Vagina (tissue), 2 donors: ENCODE data around the gene FOXO3. TPM values are rescaled to one million over a fixed set of nuclear protein-coding genes. Genes with fewer than 3 reads are reported as not detected.

ENCODE experiments used
- DNase-seq, 2 donors: peaks; one replicate each; pipeline ENCODE4 v3.0.0-alpha.2; 2017; ENCODE audit errors: extremely low spot score in 2 of 2
- H3K27ac ChIP-seq: fragments of 200-600 bp; sonication (generic); one replicate; pipeline ENCODE4 v1.5.1; 2019
- H3K27me3 ChIP-seq: fragments of 200-600 bp; sonication (generic); one replicate; pipeline ENCODE4 v1.5.1; 2019
- H3K36me3 ChIP-seq, 2 donors: fragments of 200-600 bp; sonication (generic); one replicate each; pipeline ENCODE4 v1.5.1; 2017 to 2019
- H3K4me1 ChIP-seq: fragments of 200-600 bp; sonication (generic); one replicate; pipeline ENCODE4 v1.5.1; 2019
- H3K4me3 ChIP-seq, 2 donors: fragments of 200-600 bp; sonication (generic); 1 replicate in 1 of 2; 2 replicates in 1 of 2; pipeline ENCODE4 v1.5.1; 2016 to 2019
- H3K9me3 ChIP-seq: fragments of 200-600 bp; sonication (generic); one replicate; pipeline ENCODE4 v1.5.1; 2019
- CTCF ChIP-seq, 3 experiments: fragments of 450-650 bp in 2 of 3; fragments of 200-600 bp in 1 of 3; sonication (generic) in 1 of 3; IDR thresholded peaks; one replicate each; pipeline ENCODE4 v1.5.1; 2017 to 2019; ENCODE audit warnings: antibody characterized with exemption in 3 of 3, mild to moderate bottlenecking in 2 of 3, moderate library complexity in 2 of 3
- POLR2A ChIP-seq, 2 donors: fragments of 450-650 bp; IDR thresholded peaks; one replicate each; pipeline ENCODE4 v1.6.1; 2017; ENCODE audit warnings: antibody characterized with exemption in 2 of 2, mild to moderate bottlenecking in 2 of 2, moderate library complexity in 2 of 2
- POLR2AphosphoS5 ChIP-seq, 2 donors: sonication (generic); formaldehyde crosslinking; IDR thresholded peaks; one replicate each; pipeline ENCODE4 v1.9.0; 2017; ENCODE audit warnings: antibody characterized with exemption in 2 of 2, mild to moderate bottlenecking in 2 of 2, low read depth in 1 of 2; ENCODE audit not compliant: insufficient read depth in 1 of 2
- intact Hi-C: fragments of 100-400 bp; cut with DNase I; formaldehyde crosslinking; loops from one replicate; pipeline ENCODE4 v1.15.1; 2023
- total RNA-seq: library from RNA; depleted of rRNA; stranded (reverse); fragments of >200 nt; gene quantifications from one replicate; pipeline ENCODE4 v1.2.3, GENCODE V29; 2016

Gene FOXO3
- total RNA-seq: 110 TPM

GRCh38 chr6:108560463-108561308, at the start of gene FOXO3:
Gene FOXO3 (plus strand): TSS chr6:108560917. CDS start chr6:108561209, 292 bp downstream.
- no peaks in the 10 kb centered on the region for H3K27me3 ChIP-seq
- peak within 1 kb of the TSS; percentile 77 to 94 for H3K4me3 ChIP-seq
- peaks cover 47% of the 10 kb centered on the region for H3K4me1 ChIP-seq
- TF ChIP-seq POLR2A (IDR thresholded peaks at IDR 0.05): peak; percentile 44 to 50
- no peak for TF ChIP-seq CTCF (IDR thresholded peaks at IDR 0.05)
- TF ChIP-seq POLR2AphosphoS5 (IDR thresholded peaks at IDR 0.05; ENCODE audit: insufficient read depth in 1 of 2, low read depth in 1 of 2): peak in 1 of 2 donors; percentile 95
- intact Hi-C loops: loop anchor here (5.0 kb wide), 2 partner anchors 92 to 222 kb away; no protein-coding TSS in a partner anchor
- H3K36me3 ChIP-seq: peaks cover 0 to 8% of the 10 kb centered on the region in 2 donors
- peak within 1 kb of the TSS; percentile 99 for H3K27ac ChIP-seq
- peak in 1 of 2 donors; percentile 94 for DNase-seq
- no peaks in the 10 kb centered on the region for H3K9me3 ChIP-seq

- no peak overlapping the region for H3K4me3 ChIP-seq
- no peaks in the 10 kb centered on the region for H3K27me3 ChIP-seq
- H3K36me3 ChIP-seq: no peaks in the 10 kb centered on the region
- H3K4me1 ChIP-seq: no peaks in the 10 kb centered on the region
- DNase-seq: no peak
- intact Hi-C loops: no loop called here
- no peaks in the 10 kb centered on the region for H3K9me3 ChIP-seq
- TF ChIP-seq POLR2AphosphoS5 (IDR thresholded peaks at IDR 0.05; ENCODE audit: insufficient read depth in 1 of 2, low read depth in 1 of 2): no peak
- TF ChIP-seq CTCF (IDR thresholded peaks at IDR 0.05): no peak
- TF ChIP-seq POLR2A (IDR thresholded peaks at IDR 0.05): no peak
- H3K27ac ChIP-seq: no peak overlapping the region
Observed at GRCh38 chr6:108518714-108519576, 41.8 kb upstream of the FOXO3 start.

GRCh38 chr6:108521616-108522107, 39.1 kb upstream of the FOXO3 start:
- Histone ChIP-seq H3K4me3 (no peak overlapping the region), H3K36me3 (no peaks in the 10 kb centered on the region), H3K27ac (no peak overlapping the region), H3K27me3 (no peaks in the 10 kb centered on the region), H3K9me3 (no peaks in the 10 kb centered on the region), H3K4me1 (no peaks in the 10 kb centered on the region)
- TF ChIP-seq CTCF (IDR thresholded peaks at IDR 0.05): no peak
- TF ChIP-seq POLR2AphosphoS5 (IDR thresholded peaks at IDR 0.05; ENCODE audit: insufficient read depth in 1 of 2, low read depth in 1 of 2): no peak
- no peak for TF ChIP-seq POLR2A (IDR thresholded peaks at IDR 0.05)
- DNase-seq: no peak
- intact Hi-C loops: loop anchor here (10.0 kb wide), 1 partner anchor 407 kb away; no protein-coding TSS in a partner anchor

GRCh38 chr6:108523697-108524096, 37.0 kb upstream of the FOXO3 start:
- Histone ChIP-seq H3K9me3 (no peaks in the 10 kb centered on the region), H3K27me3 (no peaks in the 10 kb centered on the region), H3K36me3 (no peaks in the 10 kb centered on the region), H3K4me3 (no peak overlapping the region), H3K4me1 (no peaks in the 10 kb centered on the region), H3K27ac (no peak overlapping the region)
- DNase-seq: no peak
- intact Hi-C loops: loop anchor here (10.0 kb wide), 1 partner anchor 409 kb away; no protein-coding TSS in a partner anchor
- no peak for TF ChIP-seq POLR2AphosphoS5 (IDR thresholded peaks at IDR 0.05; ENCODE audit: insufficient read depth in 1 of 2, low read depth in 1 of 2)
- TF ChIP-seq CTCF (IDR thresholded peaks at IDR 0.05): no peak
- no peak for TF ChIP-seq POLR2A (IDR thresholded peaks at IDR 0.05)
